GM19035 (cell line): Measurements from ENCODE around the gene CREB5.

ENCODE experiments used
- ATAC-seq: cut with Tn5 transposase; IDR thresholded peaks from one replicate; pipeline ENCODE4 v1.9.1; 2021; ENCODE audit not compliant: unreplicated experiment

The CREB5 gene

DNA sequence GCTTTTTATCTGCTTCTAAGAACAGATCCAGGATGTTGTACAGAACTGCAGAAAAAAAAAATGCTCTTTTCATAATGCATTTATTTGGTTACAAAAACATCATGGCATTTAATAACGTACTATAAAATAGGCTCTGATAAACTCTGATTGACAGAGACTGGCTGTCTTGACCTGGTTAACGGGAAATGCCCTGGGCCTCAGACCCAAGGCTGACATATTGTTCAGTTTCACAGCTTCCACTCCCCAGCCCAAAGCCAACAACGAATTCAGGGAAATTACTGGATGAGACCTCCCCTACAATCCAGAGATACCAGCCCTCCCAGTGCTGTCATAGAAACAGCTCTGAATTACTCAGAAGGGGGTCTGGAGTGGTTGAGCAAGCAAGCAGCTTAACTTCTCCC is 260.1 kb downstream of the CREB5 start:
- ATAC-seq, result no peak

GRCh38 chr7:28674359-28674782 is 262.1 kb downstream of the CREB5 start:
- ATAC-seq, result no peak

GRCh38 chr7:28675429-28675828 is 263.1 kb downstream of the CREB5 start:
- ATAC-seq, result no peak

GRCh38 chr7:28677668-28678067 is 265.4 kb downstream of the CREB5 start:
- ATAC-seq, result no peak

DNA sequence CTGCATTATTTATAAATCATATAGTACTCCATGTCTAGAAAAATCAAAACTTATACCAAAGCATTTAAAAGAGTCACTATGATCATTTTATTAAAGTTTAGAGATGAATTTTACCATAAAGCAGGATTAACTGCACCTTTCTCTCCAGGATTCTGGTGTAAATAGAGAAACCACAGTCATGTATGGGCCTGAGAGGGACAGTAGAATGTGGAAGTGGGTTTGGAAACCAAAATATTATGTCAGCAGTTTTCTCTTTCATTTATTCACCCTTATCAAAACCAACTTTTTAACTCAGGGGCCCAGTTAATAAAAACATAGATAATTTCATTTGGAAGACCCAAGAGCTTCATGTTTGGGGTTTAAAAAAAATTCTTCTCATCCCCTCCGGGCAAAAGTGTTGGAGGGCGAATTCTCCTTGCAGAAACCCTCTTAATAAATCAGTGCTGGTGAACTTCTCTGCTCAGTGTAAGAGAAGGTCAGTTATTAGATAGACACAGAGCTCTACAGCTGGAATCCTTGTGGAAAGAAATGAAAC is 266.2 kb downstream of the CREB5 start:
- no peak for ATAC-seq

GRCh38 chr7:28681693-28682310 is 269.5 kb downstream of the CREB5 start:
- no peak for ATAC-seq

DNA sequence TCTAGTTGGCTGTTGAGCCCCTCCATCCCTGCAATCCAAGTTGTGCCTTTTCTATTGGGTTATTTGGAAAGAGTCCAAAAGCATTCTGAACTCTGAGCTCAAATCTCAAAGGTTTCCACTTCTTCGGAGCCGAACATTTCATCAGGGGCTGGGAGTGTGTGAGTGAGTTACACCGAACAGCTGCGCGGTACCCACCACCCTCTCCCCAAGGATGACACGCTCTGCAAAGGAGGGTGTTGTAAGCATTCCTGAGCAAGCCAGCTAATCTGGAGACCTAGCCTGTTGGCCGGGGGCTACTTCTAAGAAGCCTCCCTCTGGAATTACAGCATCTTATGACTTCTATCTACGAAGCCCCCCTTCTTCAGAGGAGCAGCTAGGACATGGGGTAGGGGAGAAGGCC is 270.5 kb downstream of the CREB5 start:
- no peak for ATAC-seq

GRCh38 chr7:28684650-28685241 is 272.4 kb downstream of the CREB5 start:
- ATAC-seq, result no peak

DNA sequence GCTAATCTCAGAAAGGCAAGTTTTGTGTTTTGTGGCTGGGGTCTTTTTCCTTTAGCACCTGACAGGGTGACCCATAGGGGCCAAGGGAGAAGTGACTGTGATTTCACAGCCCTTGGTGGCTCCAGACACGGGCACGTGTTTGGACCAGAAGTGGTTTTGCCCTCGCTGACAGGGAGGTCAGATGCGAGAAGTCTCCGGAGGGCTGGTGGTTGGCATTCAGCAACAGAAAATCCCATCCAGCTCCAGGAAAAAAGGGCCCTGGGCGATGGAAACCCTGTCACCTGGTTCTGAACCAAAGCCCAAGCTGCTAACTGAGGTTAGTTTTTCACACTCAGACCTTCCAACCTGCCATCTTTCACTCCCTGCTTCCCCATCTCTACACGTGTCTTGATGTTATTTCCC is 272.9 kb downstream of the CREB5 start:
- ATAC-seq, result no peak

GRCh38 chr7:28685644-28686417 is 273.5 kb downstream of the CREB5 start:
- ATAC-seq, result no peak

DNA sequence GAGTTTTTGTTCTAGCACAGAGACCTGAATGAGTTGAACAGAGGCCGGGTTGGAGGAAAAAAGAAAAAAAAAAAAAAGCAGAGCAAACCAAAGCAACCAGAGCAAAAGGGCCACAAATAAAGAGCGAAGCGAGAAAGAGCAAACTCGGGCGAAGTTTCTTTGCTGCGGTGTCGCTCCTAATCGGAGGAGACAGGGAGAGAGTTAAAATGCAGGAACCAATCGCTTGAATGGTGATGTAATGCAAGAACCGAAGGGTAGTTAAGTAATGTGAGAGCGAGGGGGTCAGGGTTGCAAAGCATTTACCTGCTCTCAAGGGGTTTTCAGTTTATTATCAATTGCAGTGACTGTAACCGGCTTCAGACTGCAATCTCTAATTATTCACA is 274.1 kb downstream of the CREB5 start:
- no peak for ATAC-seq

DNA sequence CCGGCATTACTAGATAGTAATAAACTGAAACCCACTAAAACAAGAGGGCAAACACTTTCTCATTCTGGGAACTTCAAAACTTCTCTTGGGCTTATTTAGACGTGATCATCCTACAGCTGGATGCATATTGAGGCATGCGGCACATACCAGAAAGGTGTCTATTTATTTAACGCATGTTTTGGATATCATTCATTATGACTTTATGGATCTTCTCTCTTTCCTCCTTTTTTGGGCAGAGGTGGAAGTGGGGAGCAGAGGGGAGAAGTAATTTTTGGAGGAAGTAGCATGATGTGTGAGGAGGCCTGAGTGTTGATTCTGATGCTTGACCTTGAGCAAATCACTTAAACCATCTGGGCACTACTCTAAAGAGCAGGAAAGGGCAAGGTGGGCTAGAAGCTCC is 275.2 kb downstream of the CREB5 start:
- no peak for ATAC-seq

- ATAC-seq, result no peak
Observed at GRCh38 chr7:28688174-28688573, 275.9 kb downstream of the CREB5 start.

DNA sequence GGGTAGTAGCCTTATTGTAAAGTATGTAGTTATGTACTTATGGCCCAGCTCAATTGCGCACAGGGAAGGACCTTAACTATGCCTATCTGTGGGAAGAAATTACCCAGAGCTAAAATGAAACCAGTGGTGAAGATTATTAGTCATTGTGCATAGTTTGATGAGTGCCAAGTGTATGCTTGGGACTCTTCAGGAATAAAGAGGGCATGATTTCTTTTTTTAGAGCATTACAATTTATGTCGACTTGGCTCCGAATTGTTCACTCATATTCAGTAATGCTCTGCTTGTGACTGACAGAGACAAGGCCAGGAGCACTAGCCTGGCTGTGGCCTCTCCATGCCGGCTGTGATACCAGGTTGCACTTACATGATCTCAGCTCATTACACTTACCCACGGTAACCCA is 276.3 kb downstream of the CREB5 start:
- no peak for ATAC-seq

- no peak for ATAC-seq
Observed at GRCh38 chr7:28695300-28696295, 283.3 kb downstream of the CREB5 start.

GRCh38 chr7:28697913-28698563 is 285.7 kb downstream of the CREB5 start:
- ATAC-seq, result no peak

- no peak for ATAC-seq
Observed at GRCh38 chr7:28698840-28699239, 286.5 kb downstream of the CREB5 start.

- no peak for ATAC-seq
Observed at GRCh38 chr7:28700096-28700495, 287.8 kb downstream of the CREB5 start.

DNA sequence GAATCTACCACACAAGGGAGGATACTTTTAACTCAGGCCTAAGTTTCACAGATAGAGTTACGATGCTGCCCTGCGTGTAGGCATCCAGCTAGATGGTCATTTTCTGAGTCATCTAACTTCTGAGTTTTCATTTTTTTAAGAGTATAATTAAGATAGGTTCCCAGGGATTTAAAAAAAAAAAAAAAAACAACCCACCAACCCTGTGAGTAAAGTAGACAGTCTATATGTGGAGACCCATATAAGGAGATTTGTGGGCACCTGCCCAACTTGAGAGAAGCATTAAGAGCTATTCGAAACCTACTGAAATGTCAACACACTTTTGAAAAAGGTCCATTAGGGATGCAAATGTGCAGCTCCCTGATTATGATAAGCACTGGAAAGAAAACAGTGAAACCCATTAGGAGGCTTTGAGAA is 288.5 kb downstream of the CREB5 start:
- ATAC-seq, result no peak

DNA sequence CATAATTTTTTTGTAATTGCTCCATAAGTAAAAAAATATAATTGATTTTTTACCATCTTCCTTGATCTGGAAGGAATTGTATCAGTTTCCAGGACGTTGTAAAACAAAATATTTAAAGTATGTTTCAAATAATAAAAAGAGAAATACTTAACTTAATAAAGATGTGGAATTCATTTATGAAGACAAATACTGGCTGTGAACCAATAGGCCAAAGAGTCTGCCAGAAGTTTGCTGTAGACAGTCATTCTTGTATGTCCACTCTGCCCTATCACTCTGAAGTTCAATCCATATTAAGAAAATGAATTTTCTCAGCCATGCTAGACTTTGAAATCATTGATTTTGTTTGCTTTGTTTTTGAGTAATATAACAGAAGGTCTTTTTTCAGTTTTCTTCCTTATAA is 289.4 kb downstream of the CREB5 start:
- no peak for ATAC-seq
